ENCODE data around the gene CBX2. TPM values are rescaled to one million over a fixed set of nuclear protein-coding genes. Genes with fewer than 3 reads are reported as not detected.

CBX2 gene
- total RNA-seq, 4 donors from 2014 or later = 0.81 to 2.5 (median 2.0) TPM

GRCh38 chr17:79735096-79735495 is 42.9 kb upstream of the CBX2 start:
- no peaks in the 10 kb centered on the region for H3K36me3 ChIP-seq
- 95 to 96% methylated on average over 12 to 21 of the region's 32 CpGs for WGBS, 2 donors (ENCODE audit: low coverage in 1 of 2)
- H3K27ac ChIP-seq = no peak overlapping the region
- ATAC-seq = no peak
- TF ChIP-seq POLR2A (IDR thresholded peaks at IDR 0.05) (no peak), EP300 (IDR thresholded peaks at IDR 0.05) (no peak), POLR2AphosphoS5 (IDR thresholded peaks at IDR 0.05) (no peak), CTCF (IDR thresholded peaks at IDR 0.05) (no peak)
- no peak overlapping the region for H3K4me3 ChIP-seq
- no peaks in the 10 kb centered on the region for H3K4me1 ChIP-seq
- peaks cover 37% of the 10 kb centered on the region for H3K27me3 ChIP-seq
- H3K9me3 ChIP-seq = no peaks in the 10 kb centered on the region

DNA sequence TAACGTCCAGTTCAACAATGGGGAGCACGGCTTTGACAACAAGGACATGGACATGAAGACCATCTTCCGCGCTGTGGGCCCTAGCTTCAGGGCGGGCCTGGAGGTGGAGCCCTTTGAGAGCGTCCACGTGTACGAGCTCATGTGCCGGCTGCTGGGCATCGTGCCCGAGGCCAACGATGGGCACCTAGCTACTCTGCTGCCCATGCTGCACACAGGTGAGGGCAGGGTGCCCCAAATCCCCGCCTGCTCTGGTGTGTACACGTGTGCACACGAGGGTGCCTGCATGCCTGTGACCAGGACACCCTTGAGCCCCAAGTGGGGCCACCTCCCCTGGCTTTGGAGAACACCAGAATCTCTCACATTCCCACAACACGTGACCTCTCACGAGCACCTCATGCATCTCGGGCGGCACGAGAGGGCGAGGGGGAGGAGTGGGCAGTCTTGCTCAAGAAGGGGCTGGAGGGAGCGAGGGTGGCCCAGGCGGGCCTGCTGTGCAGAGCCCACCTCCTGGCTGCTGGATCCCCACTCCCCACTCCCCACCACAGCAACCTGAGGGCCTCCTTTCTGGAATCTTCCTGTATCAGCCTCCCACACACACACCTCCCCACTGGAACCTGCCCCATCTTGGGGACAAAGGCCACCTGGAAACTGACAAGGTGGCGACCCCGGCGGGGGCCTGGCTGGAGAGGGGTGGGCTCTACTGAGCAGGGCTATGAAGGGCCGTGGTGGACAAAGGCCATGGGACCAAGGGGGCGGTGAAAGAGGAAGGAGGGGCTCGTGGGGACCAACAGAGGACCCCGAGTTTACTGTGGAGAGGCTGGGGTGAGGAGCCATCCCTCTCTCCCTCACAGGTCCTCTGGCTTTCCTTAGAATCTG is 40.7 kb upstream of the CBX2 start:
- ATAC-seq = no peak
- Histone ChIP-seq H3K4me3 (no peak overlapping the region), H3K36me3 (no peaks in the 10 kb centered on the region), H3K27ac (no peak overlapping the region), H3K9me3 (no peaks in the 10 kb centered on the region), H3K27me3 (peaks cover 58% of the 10 kb centered on the region), H3K4me1 (peaks cover 0 to 10% (median 5%) of the 10 kb centered on the region in 3 donors)
- 85 to 93% methylated on average over 4 to 12 of the region's 30 CpGs for WGBS, 2 donors (ENCODE audit: low coverage in 1 of 2)
- no peak for TF ChIP-seq POLR2A (IDR thresholded peaks at IDR 0.05)
- no peak for TF ChIP-seq CTCF (IDR thresholded peaks at IDR 0.05)
- no peak for TF ChIP-seq EP300 (IDR thresholded peaks at IDR 0.05)
- TF ChIP-seq POLR2AphosphoS5 (IDR thresholded peaks at IDR 0.05) = no peak

GRCh38 chr17:79737922-79738578 is 39.9 kb upstream of the CBX2 start:
- no peak for ATAC-seq
- 79% methylated on average over 8 of the region's 17 CpGs; no CpG with 5 or more reads in 1 of the 2 donors for WGBS, 2 donors (ENCODE audit: low coverage in 1 of 2)
- Histone ChIP-seq H3K27ac (no peak overlapping the region), H3K4me3 (no peak overlapping the region), H3K4me1 (peaks cover 0 to 11% (median 5%) of the 10 kb centered on the region in 3 donors), H3K36me3 (no peaks in the 10 kb centered on the region), H3K27me3 (peaks cover 66% of the 10 kb centered on the region), H3K9me3 (no peaks in the 10 kb centered on the region)
- no peak for TF ChIP-seq POLR2A (IDR thresholded peaks at IDR 0.05)

DNA sequence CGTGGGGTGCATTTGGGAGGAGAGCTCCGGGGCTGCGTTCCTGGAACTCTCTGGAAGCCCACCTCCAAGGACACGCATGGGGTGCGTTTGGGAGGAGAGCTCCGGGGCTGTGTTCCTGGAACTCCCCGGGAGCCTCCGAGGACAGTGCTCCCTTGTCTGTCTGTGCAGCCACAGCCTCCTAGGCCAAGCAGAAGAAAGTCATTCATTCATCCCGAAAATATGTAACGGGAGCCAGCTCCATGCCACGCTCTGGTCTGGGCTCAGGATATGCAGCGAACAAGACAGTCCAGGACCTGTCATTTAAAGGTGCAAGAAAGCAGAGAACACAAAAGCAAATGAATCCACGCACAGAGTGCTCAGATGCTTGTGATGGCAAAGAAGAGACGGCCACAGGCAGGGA is 39.3 kb upstream of the CBX2 start:
- no peak for TF ChIP-seq EP300 (IDR thresholded peaks at IDR 0.05)
- no peak for TF ChIP-seq POLR2AphosphoS5 (IDR thresholded peaks at IDR 0.05)
- no peak for TF ChIP-seq CTCF (IDR thresholded peaks at IDR 0.05)
- TF ChIP-seq POLR2A (IDR thresholded peaks at IDR 0.05) = no peak
- Histone ChIP-seq H3K4me3 (no peak overlapping the region), H3K9me3 (no peaks in the 10 kb centered on the region), H3K36me3 (no peaks in the 10 kb centered on the region), H3K27ac (no peak overlapping the region), H3K27me3 (peaks cover 72% of the 10 kb centered on the region), H3K4me1 (peaks cover 0 to 11% (median 5%) of the 10 kb centered on the region in 3 donors)
- WGBS, 2 donors (ENCODE audit: low coverage in 1 of 2) = 59 to 85% methylated on average over 2 to 6 of the region's 14 CpGs
- ATAC-seq = no peak

GRCh38 chr17:79739148-79740062 is 38.5 kb upstream of the CBX2 start:
- H3K4me1 ChIP-seq = peaks cover 0 to 11% (median 5%) of the 10 kb centered on the region in 3 donors
- H3K27me3 ChIP-seq = peaks cover 76% of the 10 kb centered on the region
- no peak overlapping the region for H3K27ac ChIP-seq
- 77 to 81% methylated on average over 9 to 13 of the region's 28 CpGs for WGBS, 2 donors (ENCODE audit: low coverage in 1 of 2)
- no peak for ATAC-seq
- TF ChIP-seq POLR2AphosphoS5 (IDR thresholded peaks at IDR 0.05) (no peak), POLR2A (IDR thresholded peaks at IDR 0.05) (no peak), CTCF (IDR thresholded peaks at IDR 0.05) (no peak)
- no peaks in the 10 kb centered on the region for H3K9me3 ChIP-seq
- no peaks in the 10 kb centered on the region for H3K36me3 ChIP-seq
- H3K4me3 ChIP-seq = no peak overlapping the region
